HCT116 (cell line): Measurements from ENCODE around the gene RTN4RL1. TPM values are rescaled to one million over a fixed set of nuclear protein-coding genes. Genes with fewer than 3 reads are reported as not detected.

Experiments used
- ATAC-seq: fragments of 200-7000 bp; cut with Tn5 transposase; 2 replicates; pipeline ENCODE4 v1.9.1; 2020; ENCODE audit warnings: mild to moderate bottlenecking, moderate library complexity
- BruUV-seq: library from RNA; stranded (reverse); fragments of 400-500 nt; replicated peaks from 2 replicates; lab custom pipeline; 2021; lab: Mats Ljungman, UMichigan
- CTCF ChIA-PET: fragments of 300-600 bp; sonication (Branson Sonifier 250); formaldehyde crosslinking; loops from one replicate; lab custom pipeline; 2021; ENCODE audit warnings: antibody characterized with exemption; lab: Charles Lee
- POLR2A ChIA-PET: fragments of 300-600, 350-600 bp; sonication (Branson Sonifier 250); formaldehyde crosslinking; loops from one replicate; lab custom pipeline; 2021; ENCODE audit warnings: antibody characterized with exemption; lab: Charles Lee
- RAD21 ChIA-PET, 2 experiments: fragments of 300-600 bp; sonication (Branson Sonifier 250); formaldehyde crosslinking; loops; one replicate each; lab custom pipeline; 2023; ENCODE audit warnings: low total read pairs in 2 of 2; ENCODE audit not compliant: uncharacterized antibody in 2 of 2, unreplicated experiment in 2 of 2, low non-redundant PET in 1 of 2; lab: Charles Lee
- DNase-seq: peaks from one replicate; pipeline ENCODE4 v3.0.0-alpha.2; 2010; ENCODE audit warnings: low read depth, low spot score
- H2AFZ ChIP-seq: fragments of 200-600 bp; shearing (Covaris generic), sonication (generic); 2 replicates; pipeline ENCODE4 v1.6.1; 2017; ENCODE audit warnings: low read depth, mixed run types, mixed read lengths, antibody characterized with exemption, low read length; ENCODE audit not compliant: poor library complexity, severe bottlenecking
- H3K27ac ChIP-seq: 2 replicates; pipeline ENCODE4 v1.5.1; 2012; ENCODE audit warnings: low read depth, low read length
- H3K27me3 ChIP-seq: fragments of 200-600 bp; sonication (generic); 2 replicates; pipeline ENCODE4 v1.6.1; 2016; ENCODE audit warnings: mixed run types, low read length, mixed read lengths; ENCODE audit not compliant: insufficient read depth
- H3K36me3 ChIP-seq, 2 experiments: fragments of 200-500 bp in 1 of 2; fragments of 200-600 bp in 1 of 2; sonication (Bioruptor generic) in 1 of 2; sonication (generic) in 1 of 2; 2 replicates each; pipeline versions ENCODE4 v1.5.1 to v1.6.1; 2014 to 2016; ENCODE audit warnings: low read length in 2 of 2, inconsistent platforms in 1 of 2, mixed read lengths in 1 of 2, mixed run types in 1 of 2; ENCODE audit not compliant: insufficient read depth in 2 of 2, control insufficient read depth in 1 of 2
- H3K4me1 ChIP-seq, 2 experiments: fragments of 200-600 bp in 1 of 2; sonication (generic) in 1 of 2; 2 replicates each; pipeline versions ENCODE4 v1.5.1 to v1.6.1; 2012 to 2017; ENCODE audit warnings: low read length in 2 of 2, inconsistent platforms in 1 of 2, mild to moderate bottlenecking in 1 of 2, mixed read lengths in 1 of 2, mixed run types in 1 of 2, moderate library complexity in 1 of 2; ENCODE audit not compliant: insufficient read depth in 2 of 2, control insufficient read depth in 1 of 2
- H3K4me2 ChIP-seq: fragments of 200-600 bp; sonication (generic); 2 replicates; pipeline ENCODE4 v1.6.1; 2017; ENCODE audit warnings: mixed run types, low read length, mixed read lengths
- H3K4me3 ChIP-seq, 2 experiments: fragments of 200-600 bp in 1 of 2; sonication (generic) in 1 of 2; replicated peaks in 1 of 2; 2 replicates each; pipeline ENCODE4 v1.5.1; 2011 to 2016; ENCODE audit warnings: low read length in 2 of 2, control low read depth in 1 of 2, low read depth in 1 of 2, mild to moderate bottlenecking in 1 of 2, mixed read lengths in 1 of 2, mixed run types in 1 of 2
- H3K79me2 ChIP-seq: fragments of 200-600 bp; sonication (generic); 2 replicates; pipeline ENCODE4 v1.6.1; 2017; ENCODE audit warnings: mild to moderate bottlenecking, mixed run types, low read length, moderate library complexity, mixed read lengths; ENCODE audit not compliant: insufficient read depth
- H3K9ac ChIP-seq: fragments of 200-600 bp; sonication (generic); 2 replicates; pipeline ENCODE4 v1.6.1; 2016; ENCODE audit warnings: low read length, mixed read lengths
- H3K9me2 ChIP-seq: fragments of 200-600 bp; sonication (generic), shearing (Covaris generic); 2 replicates; pipeline ENCODE4 v1.6.1; 2017; ENCODE audit warnings: mixed run types, mild to moderate bottlenecking, moderate library complexity; ENCODE audit not compliant: insufficient read depth
- H3K9me3 ChIP-seq, 2 experiments: fragments of 200-500 bp in 1 of 2; fragments of 200-600 bp in 1 of 2; sonication (Bioruptor generic) in 1 of 2; sonication (generic) in 1 of 2; 2 replicates each; pipeline ENCODE4 v1.6.1; 2014 to 2017; ENCODE audit warnings: low read length in 2 of 2, mixed read lengths in 2 of 2, inconsistent platforms in 1 of 2, low read depth in 1 of 2, mild to moderate bottlenecking in 1 of 2, mixed run types in 1 of 2, moderate library complexity in 1 of 2; ENCODE audit not compliant: control insufficient read depth in 1 of 2, insufficient read depth in 1 of 2
- H4K20me1 ChIP-seq: fragments of 200-600 bp; sonication (generic), shearing (Covaris generic); 2 replicates; pipeline ENCODE4 v1.6.1; 2017; ENCODE audit warnings: mixed run types, mild to moderate bottlenecking, moderate library complexity; ENCODE audit not compliant: insufficient read depth
- ATF3 ChIP-seq: IDR thresholded peaks from 2 replicates; pipeline ENCODE4 v1.6.1; 2012
- CBX3 ChIP-seq: IDR thresholded peaks from 2 replicates; pipeline ENCODE4 v1.6.1; 2012; ENCODE audit warnings: low read depth
- CEBPB ChIP-seq: IDR thresholded peaks from 2 replicates; pipeline ENCODE4 v1.6.1; 2012; ENCODE audit warnings: low read depth
- CTCF ChIP-seq, 3 experiments: fragments of 200-600 bp in 1 of 3; sonication (generic) in 1 of 3; IDR thresholded peaks in 2 of 3; conservative IDR thresholded peaks in 1 of 3; 2 replicates each; pipeline ENCODE4 v1.5.1; 2012 to 2017; ENCODE audit warnings: low read depth in 2 of 3, low read length in 2 of 3, antibody characterized with exemption in 1 of 3, borderline replicate concordance in 1 of 3, control low read depth in 1 of 3, mild to moderate bottlenecking in 1 of 3, mixed read lengths in 1 of 3, mixed run types in 1 of 3, moderate library complexity in 1 of 3; ENCODE audit not compliant: insufficient read depth in 1 of 3
- ELF1 ChIP-seq: IDR thresholded peaks from 2 replicates; pipeline ENCODE4 v1.6.1; 2012; ENCODE audit warnings: low read depth, borderline replicate concordance
- EZH2 ChIP-seq: fragments of 200-600 bp; sonication (generic); IDR thresholded peaks from 2 replicates; pipeline ENCODE4 v1.6.1; 2017; ENCODE audit warnings: antibody characterized with exemption, mixed run types
- EZH2phosphoT487 ChIP-seq: fragments of 200-600 bp; IDR thresholded peaks from 2 replicates; pipeline ENCODE4 v1.6.1; 2018; ENCODE audit warnings: antibody characterized with exemption, borderline replicate concordance
- JUND ChIP-seq: IDR thresholded peaks from 2 replicates; pipeline ENCODE4 v1.6.1; 2012
- POLR2A ChIP-seq: IDR thresholded peaks from 2 replicates; pipeline ENCODE4 v1.7.0; 2011; ENCODE audit warnings: borderline replicate concordance; ENCODE audit not compliant: insufficient read depth, insufficient read length; ENCODE audit errors: extremely low read depth
- POLR2AphosphoS5 ChIP-seq: IDR thresholded peaks from 2 replicates; pipeline ENCODE4 v1.6.1; 2011; ENCODE audit warnings: mild to moderate bottlenecking, low read depth, low read length, moderate library complexity
- RAD21 ChIP-seq: IDR thresholded peaks from 2 replicates; pipeline ENCODE4 v1.6.1; 2012; ENCODE audit warnings: low read depth, mild to moderate bottlenecking
- SP1 ChIP-seq: IDR thresholded peaks from 2 replicates; pipeline ENCODE4 v1.6.1; 2012; ENCODE audit warnings: low read depth
- SRF ChIP-seq: IDR thresholded peaks from 2 replicates; pipeline ENCODE4 v1.6.1; 2012; ENCODE audit warnings: low read depth
- YY1 ChIP-seq: IDR thresholded peaks from 2 replicates; pipeline ENCODE4 v1.6.1; 2011; ENCODE audit warnings: low read length, low read depth, moderate library complexity, mild to moderate bottlenecking; ENCODE audit not compliant: insufficient replicate concordance; ENCODE audit errors: extremely low read depth
- ZNF274 ChIP-seq: fragments of 200-500 bp; sonication (Bioruptor generic); IDR thresholded peaks from 2 replicates; pipeline ENCODE4 v1.6.1; 2014; ENCODE audit warnings: mild to moderate bottlenecking, low read depth, low read length, inconsistent platforms
- intact Hi-C: fragments of 100-400 bp; cut with micrococcal nuclease; formaldehyde crosslinking; loops from 2 replicates; pipeline ENCODE4 v1.10.0; 2022
- total RNA-seq: library from RNA; stranded (reverse); gene quantifications from one replicate; pipeline ENCODE4 v1.2.1, GENCODE V29; 2021; ENCODE audit not compliant: unreplicated experiment

Gene RTN4RL1
- total RNA-seq, 1 experiment from 2014 or later: 3.7 TPM

- intact Hi-C loops: no loop called here
- H3K4me2 ChIP-seq: no peak overlapping the region
Measured at GRCh38 chr17:1976000-1976682, 49.0 kb downstream of the RTN4RL1 start.

More at GRCh38 chr17:1976000-1976682, 49.0 kb downstream of the RTN4RL1 start:
- POLR2A ChIA-PET: no interaction called here
- Histone ChIP-seq H3K27me3 (no peaks in the 10 kb centered on the region), H2AFZ (no peak overlapping the region), H3K36me3 (no peaks in the 10 kb centered on the region), H3K27ac (no peak overlapping the region), H3K9me3 (no peaks in the 10 kb centered on the region), H3K4me1 (no peaks in the 10 kb centered on the region), H4K20me1 (no peaks in the 10 kb centered on the region), H3K9me2 (no peaks in the 10 kb centered on the region), H3K79me2 (no peaks in the 10 kb centered on the region), H3K4me3 (no peak overlapping the region), H3K9ac (no peak overlapping the region)
- no peak for TF ChIP-seq SRF
- no peak for TF ChIP-seq JUND
- TF ChIP-seq POLR2AphosphoS5: no peak
- TF ChIP-seq YY1: no peak
- no peak for TF ChIP-seq CBX3
- no peak for TF ChIP-seq CEBPB
- TF ChIP-seq ZNF274: no peak
- TF ChIP-seq CTCF (IDR thresholded peaks at IDR 0.05 in 2 of 3, conservative IDR thresholded peaks at IDR 0.05 in 1 of 3; ENCODE audit: borderline replicate concordance in 1 of 3, insufficient read depth in 1 of 3, low read depth in 2 of 3, low read length in 2 of 3): no peak
- TF ChIP-seq POLR2A: no peak
- no peak for TF ChIP-seq RAD21
- TF ChIP-seq EZH2: no peak
- TF ChIP-seq EZH2phosphoT487: no peak
- TF ChIP-seq SP1: no peak
- no peak for TF ChIP-seq ELF1
- TF ChIP-seq ATF3: no peak
- ATAC-seq (no peak), DNase-seq (no peak)
- no TSS peak for BruUV-seq
- CTCF ChIA-PET: no interaction called here
- RAD21 ChIA-PET: no interaction called here
